HepG2 (cell line): ENCODE results near the gene MRPL51. TPM values are rescaled to one million over a fixed set of nuclear protein-coding genes. Genes with fewer than 3 reads are reported as not detected.
A peak's percentile ranks its signal among the peaks of the same experiment; 100 is the strongest.

Experiments used
- ATAD3A ChIP-seq: sonication (generic); formaldehyde crosslinking; IDR thresholded peaks from 2 replicates; pipeline ENCODE4 v1.4.0; 2020; ENCODE audit warnings: missing genetic modification reagents
- BORCS8-MEF2B ChIP-seq: sonication (generic); formaldehyde crosslinking; IDR thresholded peaks from 2 replicates; pipeline ENCODE4 v1.8.0; 2022; ENCODE audit warnings: mild to moderate bottlenecking, missing genetic modification reagents
- EED ChIP-seq: sonication (generic); formaldehyde crosslinking; IDR thresholded peaks from 2 replicates; pipeline ENCODE4 v1.5.0; 2020; ENCODE audit warnings: mild to moderate bottlenecking, missing genetic modification reagents
- GTF3A ChIP-seq: sonication (generic); formaldehyde crosslinking; conservative IDR thresholded peaks from 2 replicates; pipeline ENCODE4 v1.4.0; 2020; ENCODE audit warnings: mild to moderate bottlenecking, missing genetic modification reagents
- IKZF1 ChIP-seq: fragments of 450-650 bp; IDR thresholded peaks from 2 replicates; pipeline ENCODE4 v1.7.1; 2016
- JUN ChIP-seq: sonication (generic); formaldehyde crosslinking; IDR thresholded peaks from 2 replicates; pipeline ENCODE4 v1.4.0; 2020; ENCODE audit warnings: mild to moderate bottlenecking, missing genetic modification reagents
- MEF2D ChIP-seq: sonication (generic); formaldehyde crosslinking; IDR thresholded peaks from 2 replicates; pipeline ENCODE4 v1.5.1; 2020; ENCODE audit warnings: mild to moderate bottlenecking, missing genetic modification reagents
- MXD4 ChIP-seq: IDR thresholded peaks from 2 replicates; pipeline ENCODE4 v1.6.1; 2016; ENCODE audit warnings: mild to moderate bottlenecking, missing biosample characterization, missing genetic modification reagents
- NRL ChIP-seq: sonication (generic); formaldehyde crosslinking; IDR thresholded peaks from 2 replicates; pipeline ENCODE4 v1.5.0; 2020; ENCODE audit warnings: missing genetic modification reagents, mild to moderate bottlenecking, moderate library complexity, borderline replicate concordance
- SMYD3 ChIP-seq: sonication (generic); formaldehyde crosslinking; IDR thresholded peaks from 2 replicates; pipeline ENCODE4 v1.8.1; 2023; ENCODE audit warnings: mild to moderate bottlenecking, missing genetic modification reagents
- SSRP1 ChIP-seq: IDR thresholded peaks from 2 replicates; pipeline ENCODE4 v1.6.1; 2016; ENCODE audit warnings: control low read depth
- SUZ12 ChIP-seq: fragments of 150-350 bp; IDR thresholded peaks from 2 replicates; pipeline ENCODE4 v1.6.1; 2014; ENCODE audit warnings: low read depth, low read length
- ZKSCAN5 ChIP-seq: sonication (generic); formaldehyde crosslinking; IDR thresholded peaks from 2 replicates; pipeline ENCODE4 v1.5.1; 2020; ENCODE audit warnings: mild to moderate bottlenecking, missing genetic modification reagents
- ZNF256 ChIP-seq: sonication (generic); formaldehyde crosslinking; conservative IDR thresholded peaks from 2 replicates; pipeline ENCODE4 v1.4.0; 2020; ENCODE audit warnings: missing genetic modification reagents
- ZNF44 ChIP-seq: sonication (generic); formaldehyde crosslinking; IDR thresholded peaks from 2 replicates; pipeline ENCODE4 v1.5.1; 2020; ENCODE audit warnings: mild to moderate bottlenecking, missing genetic modification reagents
- ZNF550 ChIP-seq: sonication (generic); formaldehyde crosslinking; IDR thresholded peaks from 2 replicates; pipeline ENCODE4 v1.4.0; 2020; ENCODE audit warnings: mild to moderate bottlenecking, missing genetic modification reagents, borderline replicate concordance
- ZNF629 ChIP-seq: sonication (generic); formaldehyde crosslinking; conservative IDR thresholded peaks from 2 replicates; pipeline ENCODE4 v1.5.0; 2020; ENCODE audit warnings: missing genetic modification reagents
- ZNF772 ChIP-seq: sonication (generic); formaldehyde crosslinking; IDR thresholded peaks from 2 replicates; pipeline ENCODE4 v1.5.0; 2020; ENCODE audit warnings: mild to moderate bottlenecking, missing genetic modification reagents
- ZNF773 ChIP-seq: sonication (generic); formaldehyde crosslinking; IDR thresholded peaks from 2 replicates; pipeline ENCODE4 v1.4.0; 2020; ENCODE audit warnings: missing genetic modification reagents, borderline replicate concordance
- ZNF788 ChIP-seq: sonication (generic); formaldehyde crosslinking; IDR thresholded peaks from 2 replicates; pipeline ENCODE4 v1.5.0; 2020; ENCODE audit warnings: mild to moderate bottlenecking, missing genetic modification reagents, borderline replicate concordance
- ZNF839 ChIP-seq: sonication (generic); formaldehyde crosslinking; IDR thresholded peaks from 2 replicates; pipeline ENCODE4 v1.4.0; 2020; ENCODE audit warnings: missing genetic modification reagents, mild to moderate bottlenecking, borderline replicate concordance
- polyA plus RNA-seq, 8 experiments: library from polyadenylated mRNA; depleted of rRNA in 3 of 8; stranded (reverse) in 7 of 8; unstranded in 1 of 8; fragments of >200 nt; fragmentation: Illumina TruSeq in 4 of 8; extraction: Trizol in 4 of 8; gene quantifications; 2 replicates each; pipeline versions ENCODE4 v1.2.1 to v1.2.3, GENCODE V29; 2011 to 2016; ENCODE audit warnings: low read depth in 4 of 8, missing spikeins in 1 of 8, mixed read lengths in 1 of 8; ENCODE audit not compliant: insufficient read depth in 1 of 8
- total RNA-seq, 5 experiments: library from RNA; depleted of rRNA; stranded (reverse); fragments of >200 nt; fragmentation: Illumina TruSeq; extraction: Trizol; gene quantifications; 2 replicates each; pipeline ENCODE4 v1.2.3, GENCODE V29; 2016; ENCODE audit warnings: low read depth in 1 of 5
- TF ChIP-seq, protein P1 (sequence below): sonication (generic); formaldehyde crosslinking; IDR thresholded peaks from 2 replicates; pipeline ENCODE4 v1.8.0; 2022; ENCODE audit warnings: missing genetic modification reagents, mild to moderate bottlenecking, inconsistent platforms, borderline replicate concordance
- TF ChIP-seq, protein P2 (sequence below): sonication (generic); formaldehyde crosslinking; IDR thresholded peaks from 2 replicates; pipeline ENCODE4 v1.5.0; 2020; ENCODE audit warnings: mild to moderate bottlenecking, missing genetic modification reagents
- TF ChIP-seq, protein P3 (sequence below): fragments of 450-650 bp; IDR thresholded peaks from 2 replicates; pipeline ENCODE4 v1.6.1; 2017
- TF ChIP-seq, protein P4 (sequence below): sonication (generic); formaldehyde crosslinking; conservative IDR thresholded peaks from 2 replicates; pipeline ENCODE4 v1.8.0; 2022; ENCODE audit warnings: low read depth, missing genetic modification reagents

Gene MRPL51
- total and polyA plus RNA-seq, 2 of the 13 experiments (the other 11 are each of a cell fraction or from before 2014, with no cell fraction given): 64.8 to 278 TPM

DNA sequence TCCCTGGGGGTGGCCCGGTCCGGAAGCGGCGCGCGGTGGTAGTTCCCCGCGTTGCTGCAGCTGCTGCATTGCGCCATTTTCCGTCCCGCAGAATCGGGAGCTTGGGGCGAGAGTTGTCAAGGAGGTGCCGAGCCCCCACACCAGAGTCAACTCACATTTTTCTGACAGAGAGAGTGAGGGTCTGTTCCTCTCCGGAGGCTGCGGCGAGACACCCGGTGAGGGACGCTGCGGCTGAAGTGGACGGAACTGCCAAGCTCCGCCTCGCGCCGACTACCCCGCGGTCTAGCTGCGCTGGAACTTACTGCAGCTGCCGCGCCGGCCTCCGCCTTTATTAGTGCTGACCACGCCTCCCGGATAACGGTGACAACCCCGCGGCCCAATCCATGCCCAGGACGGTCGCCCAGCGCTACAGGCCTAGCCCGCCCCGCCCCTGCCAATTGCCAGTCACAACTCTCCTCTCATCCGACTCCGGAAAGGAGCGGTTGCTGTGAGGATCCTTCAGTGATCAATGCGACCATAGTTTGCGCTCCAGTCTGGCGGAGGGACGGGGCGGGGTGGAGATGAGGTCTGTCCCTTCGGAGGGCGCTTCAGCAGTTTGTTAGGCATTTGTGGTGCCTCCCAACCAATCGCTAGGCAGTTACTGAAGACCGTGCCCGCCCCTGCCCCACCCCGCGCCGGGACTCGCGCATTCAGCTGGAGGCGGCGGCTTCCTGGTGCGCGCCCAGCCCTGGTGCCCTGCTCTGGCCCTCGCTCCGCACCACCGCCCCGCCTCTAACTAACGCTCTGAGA lies 22.5 kb downstream of the MRPL51 start, which contains the start of gene VAMP1 (continued):
- TF ChIP-seq, protein P1, sequence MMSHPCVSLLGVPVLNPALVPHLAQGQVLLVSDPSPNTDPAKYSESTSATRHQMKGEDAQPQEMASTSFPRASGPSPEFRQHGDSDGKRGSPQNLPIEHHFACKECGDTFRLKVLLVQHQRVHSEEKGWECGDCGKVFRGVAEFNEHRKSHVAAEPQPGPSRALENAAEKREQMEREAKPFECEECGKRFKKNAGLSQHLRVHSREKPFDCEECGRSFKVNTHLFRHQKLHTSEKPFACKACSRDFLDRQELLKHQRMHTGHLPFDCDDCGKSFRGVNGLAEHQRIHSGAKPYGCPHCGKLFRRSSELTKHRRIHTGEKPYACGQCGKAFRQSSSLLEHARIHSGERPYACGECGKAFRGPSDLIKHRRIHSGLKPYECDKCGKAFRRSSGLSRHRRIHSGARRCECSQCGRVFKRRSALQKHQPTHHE: peak; percentile 95
- TF ChIP-seq, protein P2, sequence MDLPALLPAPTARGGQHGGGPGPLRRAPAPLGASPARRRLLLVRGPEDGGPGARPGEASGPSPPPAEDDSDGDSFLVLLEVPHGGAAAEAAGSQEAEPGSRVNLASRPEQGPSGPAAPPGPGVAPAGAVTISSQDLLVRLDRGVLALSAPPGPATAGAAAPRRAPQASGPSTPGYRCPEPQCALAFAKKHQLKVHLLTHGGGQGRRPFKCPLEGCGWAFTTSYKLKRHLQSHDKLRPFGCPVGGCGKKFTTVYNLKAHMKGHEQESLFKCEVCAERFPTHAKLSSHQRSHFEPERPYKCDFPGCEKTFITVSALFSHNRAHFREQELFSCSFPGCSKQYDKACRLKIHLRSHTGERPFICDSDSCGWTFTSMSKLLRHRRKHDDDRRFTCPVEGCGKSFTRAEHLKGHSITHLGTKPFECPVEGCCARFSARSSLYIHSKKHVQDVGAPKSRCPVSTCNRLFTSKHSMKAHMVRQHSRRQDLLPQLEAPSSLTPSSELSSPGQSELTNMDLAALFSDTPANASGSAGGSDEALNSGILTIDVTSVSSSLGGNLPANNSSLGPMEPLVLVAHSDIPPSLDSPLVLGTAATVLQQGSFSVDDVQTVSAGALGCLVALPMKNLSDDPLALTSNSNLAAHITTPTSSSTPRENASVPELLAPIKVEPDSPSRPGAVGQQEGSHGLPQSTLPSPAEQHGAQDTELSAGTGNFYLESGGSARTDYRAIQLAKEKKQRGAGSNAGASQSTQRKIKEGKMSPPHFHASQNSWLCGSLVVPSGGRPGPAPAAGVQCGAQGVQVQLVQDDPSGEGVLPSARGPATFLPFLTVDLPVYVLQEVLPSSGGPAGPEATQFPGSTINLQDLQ (CRISPR knock-in tag): 0 out of 2 replicates have a peak, but pooled peaks have one; percentile 44
- TF ChIP-seq ZNF839 (CRISPR knock-in tag) (peak; percentile 49; the same call in 1 of the 2 replicates), MXD4 (peak; percentile 67), SUZ12 (no peak), SSRP1 (CRISPR knock-in tag) (no peak), ZNF44 (CRISPR knock-in tag) (no peak), ZNF772 (CRISPR knock-in tag) (peak; percentile 88), IKZF1 (no peak), ZNF256 (CRISPR knock-in tag) (no peak; the same call in 1 of the 2 replicates), ZNF550 (no peak), NRL (CRISPR knock-in tag) (peak; percentile 77; the same call in 1 of the 2 replicates), ZKSCAN5 (no peak), SMYD3 (CRISPR knock-in tag) (peak; percentile 87; the same call in 1 of the 2 replicates), ATAD3A (CRISPR knock-in tag) (no peak), EED (CRISPR knock-in tag) (no peak; the same call in 1 of the 2 replicates), JUN (CRISPR knock-in tag) (no peak; the same call in 1 of the 2 replicates), BORCS8-MEF2B (CRISPR knock-in tag) (peak; percentile 62; the same call in 1 of the 2 replicates), ZNF788 (CRISPR knock-in tag) (peak; percentile 60; the same call in 1 of the 2 replicates), GTF3A (CRISPR knock-in tag) (no peak), ZNF629 (CRISPR knock-in tag) (no peak), ZNF773 (CRISPR knock-in tag) (no peak), MEF2D (CRISPR knock-in tag) (peak; percentile 56)
- TF ChIP-seq, protein P3, sequence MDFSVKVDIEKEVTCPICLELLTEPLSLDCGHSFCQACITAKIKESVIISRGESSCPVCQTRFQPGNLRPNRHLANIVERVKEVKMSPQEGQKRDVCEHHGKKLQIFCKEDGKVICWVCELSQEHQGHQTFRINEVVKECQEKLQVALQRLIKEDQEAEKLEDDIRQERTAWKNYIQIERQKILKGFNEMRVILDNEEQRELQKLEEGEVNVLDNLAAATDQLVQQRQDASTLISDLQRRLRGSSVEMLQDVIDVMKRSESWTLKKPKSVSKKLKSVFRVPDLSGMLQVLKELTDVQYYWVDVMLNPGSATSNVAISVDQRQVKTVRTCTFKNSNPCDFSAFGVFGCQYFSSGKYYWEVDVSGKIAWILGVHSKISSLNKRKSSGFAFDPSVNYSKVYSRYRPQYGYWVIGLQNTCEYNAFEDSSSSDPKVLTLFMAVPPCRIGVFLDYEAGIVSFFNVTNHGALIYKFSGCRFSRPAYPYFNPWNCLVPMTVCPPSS: no peak
- TF ChIP-seq, protein P4, sequence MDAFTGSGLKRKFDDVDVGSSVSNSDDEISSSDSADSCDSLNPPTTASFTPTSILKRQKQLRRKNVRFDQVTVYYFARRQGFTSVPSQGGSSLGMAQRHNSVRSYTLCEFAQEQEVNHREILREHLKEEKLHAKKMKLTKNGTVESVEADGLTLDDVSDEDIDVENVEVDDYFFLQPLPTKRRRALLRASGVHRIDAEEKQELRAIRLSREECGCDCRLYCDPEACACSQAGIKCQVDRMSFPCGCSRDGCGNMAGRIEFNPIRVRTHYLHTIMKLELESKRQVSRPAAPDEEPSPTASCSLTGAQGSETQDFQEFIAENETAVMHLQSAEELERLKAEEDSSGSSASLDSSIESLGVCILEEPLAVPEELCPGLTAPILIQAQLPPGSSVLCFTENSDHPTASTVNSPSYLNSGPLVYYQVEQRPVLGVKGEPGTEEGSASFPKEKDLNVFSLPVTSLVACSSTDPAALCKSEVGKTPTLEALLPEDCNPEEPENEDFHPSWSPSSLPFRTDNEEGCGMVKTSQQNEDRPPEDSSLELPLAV (CRISPR knock-in tag): no peak
